Measurements from ENCODE around the gene NR3C2.

NR3C2 gene

DNA sequence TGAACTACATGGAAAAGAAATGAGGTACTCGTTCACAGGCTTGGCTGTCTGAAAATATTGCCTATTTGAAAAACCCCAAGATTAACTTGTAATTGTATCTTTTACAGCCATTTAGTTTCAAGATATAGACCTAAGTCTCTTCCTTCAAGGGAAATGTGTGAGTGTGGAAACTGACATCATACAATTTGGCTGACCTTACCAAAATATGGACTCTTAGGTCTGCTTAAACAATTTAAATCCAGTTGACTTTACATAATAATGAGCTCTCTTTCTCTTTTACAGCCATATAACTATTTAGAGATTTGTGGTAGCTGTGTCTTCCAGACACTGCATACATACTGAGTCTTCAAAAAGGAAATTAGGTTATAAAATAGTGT is 186.9 kb downstream of the NR3C2 start:
- no peak for DNase-seq

GRCh38 chr4:148254621-148255343 is 187.4 kb downstream of the NR3C2 start:
- no peak for DNase-seq

- DNase-seq: no peak
Measured at GRCh38 chr4:148253768-148254167, 188.4 kb downstream of the NR3C2 start.

DNA sequence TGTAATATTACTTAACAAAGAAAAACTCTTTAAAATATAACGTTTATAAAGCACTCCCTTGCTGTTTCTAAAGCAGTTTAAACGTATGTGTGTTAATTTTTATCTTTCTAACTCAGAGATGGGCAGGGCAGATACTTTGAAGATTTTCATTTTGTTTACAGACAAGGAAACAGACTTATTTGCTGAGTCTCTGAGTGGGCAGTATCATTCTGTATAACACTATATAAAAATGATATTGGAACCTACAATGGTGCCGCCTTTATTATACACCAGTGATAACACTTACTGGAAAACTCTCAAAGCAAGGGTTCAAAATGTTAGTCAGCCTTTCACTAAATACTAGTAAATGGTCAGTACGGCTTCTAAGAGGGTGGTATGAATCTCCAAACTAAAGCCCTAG is 193.4 kb downstream of the NR3C2 start:
- DNase-seq: no peak

DNA sequence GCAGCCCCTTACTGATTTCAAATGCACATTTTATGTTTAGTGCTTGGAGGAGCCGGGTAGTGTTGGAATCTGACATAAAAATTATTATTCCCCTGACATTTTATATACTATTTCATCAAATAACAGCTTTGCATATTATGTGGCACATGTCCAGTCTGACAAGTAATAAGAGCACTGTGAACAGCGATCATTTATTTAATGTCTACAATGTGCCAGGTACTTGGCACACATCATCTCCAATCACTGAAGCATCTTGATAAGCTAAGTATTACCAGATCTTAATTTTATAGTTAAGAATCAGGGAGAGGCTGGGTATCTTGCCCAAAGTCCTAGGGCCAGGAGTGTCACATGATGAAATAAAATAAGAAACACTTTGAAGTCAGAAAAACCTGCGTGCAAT is 197.2 kb downstream of the NR3C2 start:
- no peak for DNase-seq

- no peak for DNase-seq
Measured at GRCh38 chr4:148243837-148244236, 198.4 kb downstream of the NR3C2 start.

DNA sequence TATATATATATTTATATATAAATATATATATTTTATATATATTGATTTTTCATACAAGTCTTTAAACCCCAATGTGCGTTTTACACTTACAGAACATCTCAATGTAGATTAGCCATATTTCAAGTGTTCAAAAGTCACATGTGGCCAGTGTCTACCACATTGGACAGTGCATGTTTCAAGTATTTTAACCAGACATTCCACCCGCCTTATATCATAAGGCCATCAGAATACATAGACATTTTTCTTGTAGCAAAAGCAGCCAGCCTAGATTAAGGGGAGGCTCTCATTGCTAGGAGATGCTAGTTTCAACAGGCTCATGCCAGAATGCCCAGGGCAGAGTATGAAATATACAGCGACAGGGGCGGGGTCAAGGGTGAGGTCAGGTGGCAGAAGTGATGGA is 202.0 kb downstream of the NR3C2 start:
- no peak for DNase-seq

DNA sequence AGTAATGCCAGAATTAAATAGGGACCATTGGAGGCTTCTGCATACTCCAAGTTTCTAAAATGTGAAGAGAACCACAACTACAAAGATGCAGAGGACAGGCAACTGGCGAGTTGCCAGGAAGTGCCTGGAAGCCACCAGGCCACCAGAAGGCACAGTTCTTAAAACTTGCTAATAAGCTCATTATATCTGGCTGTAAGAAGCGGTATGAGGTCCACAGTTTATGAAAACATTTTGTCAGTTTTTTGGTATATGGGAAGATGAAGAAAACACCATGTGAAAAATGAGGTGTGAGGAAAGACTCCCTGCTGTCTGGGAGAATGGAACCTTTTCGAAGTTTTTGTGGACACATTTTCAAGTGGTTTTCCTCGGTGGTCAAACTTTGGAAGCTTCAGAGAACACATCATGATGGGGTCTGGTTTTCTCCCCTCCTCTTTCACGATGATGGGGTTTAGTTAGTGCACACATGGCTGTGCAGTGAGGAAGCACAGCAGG is 202.7 kb downstream of the NR3C2 start:
- no peak for DNase-seq

DNA sequence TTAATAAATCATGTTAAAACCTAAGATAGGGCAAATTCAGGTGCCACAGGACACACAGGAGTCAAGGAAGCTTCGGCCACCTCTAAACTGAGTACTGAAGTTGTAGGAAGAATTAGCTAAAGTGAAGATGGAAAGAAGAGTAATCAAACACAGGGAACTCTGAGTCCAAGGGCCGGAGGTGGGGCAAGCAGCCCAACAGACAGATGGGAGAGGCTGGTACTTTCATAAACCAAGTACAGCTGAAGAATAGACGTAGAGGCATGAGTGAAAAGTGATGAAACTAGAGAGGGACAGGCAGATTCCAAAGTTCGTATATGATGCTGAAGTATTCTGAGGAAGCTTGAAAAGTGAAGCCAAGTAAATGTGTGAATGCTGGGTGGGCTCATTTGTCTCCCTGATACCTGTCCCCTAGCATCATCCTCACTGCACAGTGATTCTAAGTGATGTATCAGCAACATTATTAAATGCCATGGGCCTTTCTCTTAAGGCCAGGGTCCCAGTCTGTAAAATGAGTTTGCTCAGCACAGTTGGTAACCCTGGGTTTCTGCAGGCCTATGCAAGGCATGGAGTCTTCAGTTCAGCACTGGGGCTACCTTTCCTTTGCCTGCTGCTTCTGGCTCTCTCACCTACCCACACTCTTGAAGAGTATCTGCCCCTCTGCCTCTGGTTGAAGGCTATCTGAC is 203.3 kb downstream of the NR3C2 start:
- DNase-seq: no peak

DNA sequence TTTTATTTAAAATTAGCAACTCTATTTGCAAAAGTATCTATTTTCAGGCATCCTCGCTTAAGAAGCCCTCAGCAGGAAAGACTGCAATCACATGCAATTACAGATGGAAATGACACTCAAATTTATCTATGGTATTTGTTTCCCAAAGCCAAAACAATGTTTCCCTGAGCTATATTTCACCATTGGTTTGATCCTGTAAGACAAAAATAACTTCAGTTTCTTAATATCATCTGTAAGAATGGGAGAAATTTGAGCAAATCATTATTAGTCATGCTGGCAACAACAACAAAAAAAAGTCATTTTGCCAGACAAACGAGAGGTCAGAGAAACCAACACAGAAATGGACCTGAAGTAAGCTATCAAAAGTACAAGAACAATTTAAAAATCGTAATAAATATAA is 204.1 kb downstream of the NR3C2 start:
- DNase-seq: no peak

GRCh38 chr4:148235809-148236208 is 206.4 kb downstream of the NR3C2 start:
- DNase-seq: no peak

DNA sequence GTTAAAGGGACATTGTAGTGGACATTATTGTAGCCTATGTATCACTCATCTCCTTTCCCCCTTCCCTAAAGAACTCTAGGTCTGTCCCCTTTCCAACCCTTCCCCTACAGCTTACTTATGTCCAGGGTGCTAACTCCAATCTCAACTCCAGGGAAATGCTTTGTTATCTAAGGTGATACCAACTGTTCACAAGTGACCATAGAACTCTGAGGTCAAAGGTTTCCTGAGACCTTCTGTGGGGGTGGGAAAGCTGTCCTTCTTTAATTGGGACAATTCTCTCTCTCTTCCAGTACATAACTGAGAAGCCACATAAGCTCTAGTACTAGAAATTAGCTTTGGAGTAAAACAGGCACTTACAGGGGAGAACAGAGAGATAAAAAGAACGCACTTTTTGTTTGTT is 212.4 kb downstream of the NR3C2 start:
- no peak for DNase-seq

DNA sequence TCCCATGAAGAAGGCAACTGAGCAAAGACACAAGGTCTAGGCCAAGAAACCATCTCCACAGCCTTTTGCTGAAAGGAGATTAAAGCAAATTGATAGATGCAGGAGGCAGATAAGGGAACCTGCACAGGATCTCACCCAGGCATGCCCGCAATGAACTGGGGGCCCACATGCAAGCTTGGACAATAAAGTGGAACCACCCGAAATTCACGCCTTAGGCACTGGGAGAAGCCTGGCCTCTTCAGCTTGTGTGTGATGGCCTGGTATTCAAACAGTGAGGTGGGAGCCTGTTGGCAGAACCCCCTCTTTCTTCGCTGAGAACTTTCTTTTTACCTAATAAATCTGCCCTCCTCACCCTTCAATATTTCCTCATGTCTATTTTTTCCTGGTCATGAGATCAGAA is 213.2 kb downstream of the NR3C2 start:
- no peak for DNase-seq

DNA sequence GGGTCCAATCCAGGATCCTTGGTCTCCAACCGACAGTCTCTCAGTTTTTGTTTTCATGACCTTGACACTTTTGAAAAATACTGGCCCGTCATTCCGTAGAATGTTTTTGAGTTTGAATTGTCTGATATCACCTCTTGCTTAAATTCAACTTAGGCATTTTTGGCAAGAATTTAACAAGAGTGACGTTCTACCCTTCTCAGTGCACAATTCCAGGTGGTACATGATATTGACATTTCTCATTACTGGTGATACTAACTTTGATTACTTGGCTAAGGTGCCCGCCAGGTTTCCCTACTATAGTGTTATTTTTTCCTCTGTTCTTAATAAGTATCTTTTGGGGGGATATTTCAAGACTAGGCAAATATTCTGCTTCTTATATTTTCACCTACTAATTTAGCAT is 215.1 kb downstream of the NR3C2 start:
- DNase-seq: no peak

DNA sequence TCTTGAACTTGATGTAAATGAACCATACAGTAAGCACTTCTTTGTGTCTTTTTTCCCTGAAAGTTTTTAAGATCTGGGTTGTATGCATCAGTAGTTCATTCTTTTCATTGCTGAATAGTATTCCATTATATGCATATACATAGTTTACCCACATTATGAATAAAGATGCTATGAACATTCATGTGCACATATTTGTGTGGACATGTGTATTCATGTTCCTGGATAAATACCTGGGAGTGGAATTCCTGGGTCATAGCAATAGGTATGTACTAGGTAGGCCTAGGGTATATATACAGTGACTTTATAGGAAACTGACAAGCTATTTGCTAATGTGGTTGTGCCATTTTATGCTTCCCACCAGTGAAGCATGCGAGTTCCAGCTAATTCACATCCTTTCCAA is 215.9 kb downstream of the NR3C2 start:
- no peak for DNase-seq

GRCh38 chr4:148225639-148226038 is 216.6 kb downstream of the NR3C2 start:
- DNase-seq: no peak

DNA sequence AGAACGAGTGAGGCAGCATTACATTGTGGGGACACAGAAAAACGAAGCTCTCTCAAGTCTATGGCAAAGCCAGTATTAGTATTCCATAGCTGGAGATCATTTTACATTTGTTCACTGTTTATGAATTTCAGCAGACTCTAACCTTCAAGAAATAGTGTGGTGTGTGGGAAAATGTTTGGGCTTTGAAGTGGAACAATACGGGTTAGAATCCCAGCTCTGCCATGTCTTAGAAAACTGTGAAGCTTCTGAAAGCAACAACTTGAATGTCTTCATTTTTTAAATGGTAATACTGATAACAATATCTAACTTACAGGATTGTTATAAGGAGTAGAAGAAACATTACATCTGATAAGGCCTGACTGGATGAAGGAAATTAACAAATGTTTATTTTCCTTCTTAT is 217.7 kb downstream of the NR3C2 start:
- no peak for DNase-seq

DNA sequence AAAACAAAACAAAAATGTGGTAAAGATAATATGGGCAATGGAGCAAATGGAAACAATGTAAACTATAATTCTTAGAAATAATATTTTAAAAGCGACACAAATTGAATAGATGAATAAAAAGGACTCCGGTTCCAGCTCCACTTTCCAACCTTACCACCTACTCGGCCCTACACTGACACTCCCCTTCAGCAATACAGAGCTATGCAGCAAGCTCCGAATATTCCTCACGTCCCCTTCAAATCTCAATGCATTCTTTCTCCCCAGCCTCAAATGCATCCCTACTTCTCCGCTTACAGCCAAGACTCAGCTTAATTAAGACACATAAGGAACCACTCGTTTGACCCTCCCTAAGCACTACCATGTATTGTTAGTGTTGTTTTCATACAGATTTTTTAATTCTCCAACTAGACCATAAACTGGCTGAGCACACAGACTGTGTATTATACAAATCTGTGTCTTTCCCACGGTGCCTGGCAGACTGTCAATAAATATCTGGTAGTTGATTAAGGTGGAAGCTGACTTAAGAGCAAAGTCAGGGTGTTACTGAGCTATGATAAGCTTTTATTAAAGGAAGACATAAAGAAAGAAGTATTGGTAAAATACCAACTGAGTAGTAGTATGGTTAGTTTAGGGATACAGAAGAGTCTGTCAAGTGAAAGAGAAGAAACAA is 219.1 kb downstream of the NR3C2 start:
- no peak for DNase-seq

DNA sequence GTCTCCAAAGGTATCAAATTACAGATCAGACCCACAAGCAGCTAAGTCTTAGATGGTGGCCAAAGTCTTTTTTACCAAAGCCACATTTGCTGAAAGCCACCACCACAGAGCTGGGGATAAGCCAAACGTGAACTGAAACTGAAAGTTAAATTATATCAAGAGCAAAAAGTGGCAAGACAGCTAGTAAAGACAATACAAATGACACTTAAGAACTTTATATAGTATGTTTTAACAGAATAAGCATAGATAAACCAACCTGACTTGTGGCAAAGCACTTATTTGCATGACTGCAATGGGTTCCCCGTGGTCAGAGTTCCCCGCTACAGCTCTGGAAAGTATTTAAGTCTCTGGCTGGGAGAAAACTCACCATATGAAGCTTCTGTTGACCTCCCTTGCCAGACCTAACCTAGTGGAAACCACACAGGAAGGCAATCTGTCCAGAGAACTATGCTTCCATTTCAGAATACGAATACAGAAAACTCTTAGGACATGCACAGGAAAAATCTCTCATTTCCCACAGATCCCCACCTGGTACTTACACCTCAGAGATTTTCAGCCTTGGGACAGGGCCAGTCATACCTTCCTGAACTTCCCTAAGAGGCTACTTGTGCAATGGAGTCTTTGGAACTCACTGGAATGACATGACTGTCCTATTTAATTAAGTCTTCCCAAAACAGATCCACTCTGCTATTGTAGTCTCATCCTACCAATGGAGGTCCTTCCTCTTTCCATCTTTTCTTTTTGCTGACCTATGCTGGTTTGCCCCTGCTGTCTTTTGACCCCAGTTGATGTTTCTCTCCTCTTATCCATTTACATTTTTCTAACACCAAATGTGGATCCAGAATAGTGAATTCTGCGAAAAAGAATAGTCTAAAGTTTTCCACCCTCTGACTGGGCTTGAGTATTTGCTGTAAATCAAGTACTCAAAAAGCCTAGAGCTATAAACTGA is 225.1 kb downstream of the NR3C2 start:
- no peak for DNase-seq

DNA sequence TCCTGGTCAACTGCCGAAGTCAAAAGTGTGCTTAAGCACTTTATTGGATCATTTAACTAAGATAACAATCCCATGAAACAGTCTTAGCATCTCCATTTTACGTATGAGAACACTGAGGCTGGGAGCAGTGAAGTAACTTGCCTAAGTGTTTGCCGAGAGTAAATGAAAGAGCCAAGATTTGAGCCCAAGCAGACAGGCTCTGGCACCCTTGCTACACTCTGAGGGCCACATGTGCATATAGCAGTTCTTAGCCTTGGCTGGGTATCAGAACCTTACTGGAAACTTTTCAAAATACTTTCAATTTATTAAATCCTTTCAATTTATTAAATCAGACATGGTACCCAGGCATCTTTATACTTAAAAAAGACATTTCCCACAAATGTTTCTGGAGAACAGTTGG is 225.9 kb downstream of the NR3C2 start:
- DNase-seq: no peak

DNA sequence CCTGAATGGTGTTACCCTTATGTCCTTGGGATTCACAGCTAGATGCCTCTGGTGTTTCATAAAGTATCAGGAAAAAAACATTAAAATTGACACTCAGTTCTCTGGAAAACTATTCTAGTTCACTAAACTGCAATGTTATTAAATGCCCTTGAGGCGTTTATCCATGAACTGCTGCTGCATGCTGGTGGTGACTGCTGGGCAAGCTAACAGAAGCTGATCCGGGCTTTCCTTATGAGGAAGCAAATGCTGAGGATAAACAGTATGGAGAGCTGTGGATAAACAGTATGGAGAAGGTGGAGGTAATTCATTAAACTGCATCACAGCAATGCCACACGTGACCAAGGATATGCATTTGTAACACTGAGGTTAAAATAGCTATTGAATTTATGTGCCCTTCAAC is 227.0 kb downstream of the NR3C2 start:
- DNase-seq: no peak

- DNase-seq: no peak
Measured at GRCh38 chr4:148214529-148215166, 227.6 kb downstream of the NR3C2 start.

- DNase-seq: no peak
Measured at GRCh38 chr4:148211533-148211932, 230.7 kb downstream of the NR3C2 start.
